Activated CD8-positive, alpha-beta T cell treated with anti-CD3 and anti-CD28 coated beads for 36 hours (primary cell): Measurements from ENCODE around the gene USP36. TPM values are rescaled to one million over a fixed set of nuclear protein-coding genes. Genes with fewer than 3 reads are reported as not detected.

Experiments used
- ATAC-seq: fragments of 200-7000 bp; cut with Tn5 transposase; one replicate; pipeline ENCODE4 v1.10.0; 2021; ENCODE audit warnings: mild to moderate bottlenecking, moderate library complexity
- CTCF ChIA-PET: fragments of 350-600 bp; sonication (Branson Sonifier 250); formaldehyde crosslinking; loops from one replicate; lab custom pipeline; 2021; ENCODE audit warnings: antibody characterized with exemption; lab: Charles Lee
- POLR2A ChIA-PET: fragments of 350-600 bp; sonication (Branson Sonifier 250); formaldehyde crosslinking; loops from one replicate; lab custom pipeline; 2021; ENCODE audit warnings: antibody characterized with exemption; lab: Charles Lee
- DNase-seq: peaks from one replicate; pipeline ENCODE4 v3.0.0-alpha.2; 2020
- H3K27ac Mint-ChIP-seq: one replicate; pipeline ENCODE4 v1.8.0; 2021; ENCODE audit warnings: mild to moderate bottlenecking, mixed read lengths
- H3K27me3 Mint-ChIP-seq: one replicate; pipeline ENCODE4 v1.8.0; 2021; ENCODE audit warnings: mixed read lengths
- H3K36me3 Mint-ChIP-seq: one replicate; pipeline ENCODE4 v1.8.0; 2021; ENCODE audit warnings: low read depth, mixed read lengths
- H3K4me1 Mint-ChIP-seq: one replicate; pipeline ENCODE4 v1.8.0; 2021; ENCODE audit warnings: low read depth, mixed read lengths
- H3K4me3 Mint-ChIP-seq: one replicate; pipeline ENCODE4 v1.8.0; 2021; ENCODE audit warnings: mild to moderate bottlenecking, moderate library complexity, mixed read lengths
- H3K9me3 Mint-ChIP-seq: one replicate; pipeline ENCODE4 v1.8.0; 2021; ENCODE audit warnings: mixed read lengths
- CTCF ChIP-seq: fragments of 200-600 bp; IDR thresholded peaks from one replicate; pipeline ENCODE4 v1.8.0; 2022; ENCODE audit warnings: antibody characterized with exemption, mild to moderate bottlenecking
- intact Hi-C: fragments of 100-400 bp; cut with micrococcal nuclease; formaldehyde crosslinking; loops from one replicate; pipeline ENCODE4 v1.10.0; 2022
- total RNA-seq, 2 experiments: library from RNA; stranded (reverse); gene quantifications; one replicate each; pipeline ENCODE4 v1.2.3, GENCODE V29; 2021

USP36 gene
- total RNA-seq, 2 experiments from 2014 or later, result 86.3 to 93.2 TPM

DNA sequence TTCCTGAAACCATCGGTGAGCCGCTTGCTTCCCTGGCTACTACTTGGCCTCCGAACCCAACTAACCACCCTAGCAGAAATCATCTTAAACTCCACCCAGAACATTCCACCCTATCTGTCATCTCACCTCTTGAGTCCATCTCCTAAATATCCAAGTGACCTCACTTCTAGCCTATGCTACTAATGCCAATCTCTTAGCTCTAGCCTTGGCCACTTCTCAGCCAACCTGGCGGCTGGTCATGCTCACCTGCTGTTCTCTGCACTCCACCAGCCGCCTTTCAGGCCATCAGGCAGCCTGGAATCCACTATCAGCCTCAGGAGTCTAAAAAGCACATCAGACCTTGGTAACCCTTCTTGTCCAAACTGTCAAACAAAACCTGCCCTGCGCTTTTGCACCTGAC, 46.6 kb downstream of the USP36 start:
- Mint-ChIP-seq H3K36me3 (peaks cover 65% of the 10 kb centered on the region), H3K9me3 (no peaks in the 10 kb centered on the region), H3K27me3 (no peaks in the 10 kb centered on the region), H3K4me3 (no peak overlapping the region), H3K4me1 (peaks cover 33% of the 10 kb centered on the region), H3K27ac (peak overlapping the region; percentile 21)
- no peak for TF ChIP-seq CTCF
- CTCF ChIA-PET, result no interaction called here
- DNase-seq (no peak), ATAC-seq (no peak)
- intact Hi-C loops, result no loop called here
- POLR2A ChIA-PET, result interaction anchor here (0.9 to 1.7 kb wide), 4 partner anchors 9 to 40 kb away, joined by 3 to 4 read pairs (median 3); no protein-coding TSS in a partner anchor

- CTCF ChIA-PET, result interaction anchor here (1.1 kb wide), 1 partner anchor 9 kb away, joined by 3 read pairs; no protein-coding TSS in a partner anchor
- Mint-ChIP-seq H3K36me3 (peaks cover 60% of the 10 kb centered on the region), H3K4me3 (no peak overlapping the region), H3K4me1 (peaks cover 32% of the 10 kb centered on the region), H3K27ac (no peak overlapping the region), H3K9me3 (no peaks in the 10 kb centered on the region), H3K27me3 (no peaks in the 10 kb centered on the region)
- POLR2A ChIA-PET, result interaction anchor here (0.9 to 1.7 kb wide), 4 partner anchors 9 to 40 kb away, joined by 3 to 4 read pairs (median 3); no protein-coding TSS in a partner anchor
- ATAC-seq, result no peak
- DNase-seq, result no peak
- intact Hi-C loops, result no loop called here
- no peak for TF ChIP-seq CTCF
Measured at GRCh38 chr17:78793415-78793814, 47.2 kb downstream of the USP36 start.

DNA sequence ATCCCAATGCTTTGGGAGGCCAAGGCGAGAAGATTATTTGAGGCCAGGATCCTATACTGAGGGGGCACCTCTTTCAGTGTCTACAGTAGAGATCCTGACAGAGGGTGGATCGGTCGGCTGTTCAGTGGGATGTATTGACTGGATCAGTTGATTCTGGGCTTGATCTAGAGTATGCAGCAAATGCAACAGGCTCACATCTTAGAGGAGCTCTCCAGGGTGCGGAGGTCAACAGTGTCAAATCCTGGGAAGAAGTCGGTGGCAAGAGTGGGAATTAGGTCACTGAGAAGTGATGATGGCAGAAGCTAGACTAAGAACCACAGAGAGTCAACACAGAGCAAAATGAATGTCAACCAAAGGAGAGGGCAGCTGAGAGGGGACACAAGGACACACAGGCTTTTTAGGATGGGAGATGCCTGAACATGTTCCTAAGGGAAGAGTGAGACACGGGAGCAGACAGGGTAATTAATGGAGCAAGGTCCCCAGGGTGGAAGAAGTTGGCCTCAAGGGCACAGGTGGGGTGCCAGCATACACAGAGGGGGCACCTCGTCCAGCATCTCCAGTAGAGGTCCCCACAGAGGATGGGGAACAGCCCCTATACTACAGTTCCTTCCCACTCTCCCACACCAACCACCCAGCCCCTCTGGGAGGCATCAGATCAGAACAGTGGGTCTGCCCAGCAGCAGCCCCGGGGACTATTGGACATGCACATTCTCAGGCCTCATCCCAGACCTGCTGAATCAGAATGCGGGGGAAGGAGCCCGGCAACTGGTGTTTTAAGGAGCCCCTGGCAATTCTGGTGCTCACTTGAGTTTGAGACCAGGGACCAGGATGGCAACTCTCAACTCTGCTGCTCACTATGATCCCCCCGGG, 48.5 kb downstream of the USP36 start:
- Mint-ChIP-seq H3K4me1 (peaks cover 36% of the 10 kb centered on the region), H3K27me3 (no peaks in the 10 kb centered on the region), H3K9me3 (no peaks in the 10 kb centered on the region), H3K27ac (peak overlapping the region; percentile 44), H3K4me3 (no peak overlapping the region), H3K36me3 (peaks cover 52% of the 10 kb centered on the region)
- intact Hi-C loops, result no loop called here
- ATAC-seq (no peak), DNase-seq (no peak)
- CTCF ChIA-PET, result interaction anchor here (1.1 kb wide), 1 partner anchor 8 kb away, joined by 3 read pairs; no protein-coding TSS in a partner anchor
- POLR2A ChIA-PET, result interaction anchor here (0.6 to 1.6 kb wide), 3 partner anchors 12 to 36 kb away, joined by 3 read pairs; no protein-coding TSS in a partner anchor
- TF ChIP-seq CTCF, result no peak

- DNase-seq (no peak), ATAC-seq (no peak)
- no peaks in the 10 kb centered on the region for H3K9me3 Mint-ChIP-seq
- peaks cover 37% of the 10 kb centered on the region for H3K36me3 Mint-ChIP-seq
- CTCF ChIA-PET, result interaction anchor here (2.5 kb wide), 1 partner anchor 10 kb away, joined by 15 read pairs; no protein-coding TSS in a partner anchor
- peak overlapping the region; percentile 64 for H3K27ac Mint-ChIP-seq
- H3K4me1 Mint-ChIP-seq, result peaks cover 40% of the 10 kb centered on the region
- POLR2A ChIA-PET, result interaction anchor here (0.7 to 1.0 kb wide), 2 partner anchors 8 to 11 kb away, joined by 3 read pairs; partner anchors contain the start of gene CYTH1
- TF ChIP-seq CTCF, result no peak
- H3K4me3 Mint-ChIP-seq, result no peak overlapping the region
- H3K27me3 Mint-ChIP-seq, result no peaks in the 10 kb centered on the region
- intact Hi-C loops, result no loop called here
Measured at GRCh38 chr17:78790552-78790951, 50.1 kb downstream of the USP36 start.
